Chondrocyte (in vitro differentiated cells): ENCODE results near the gene RASL10A. TPM values are rescaled to one million over a fixed set of nuclear protein-coding genes. Genes with fewer than 3 reads are reported as not detected.
"Not testable (repeated sequence)": the region's sequence is repeated elsewhere in the genome, so short reads cannot be mapped to it uniquely, and the experiment has no call there.

Experiments
- DNase-seq: peaks from one replicate; pipeline ENCODE4 v3.0.0; 2021; ENCODE audit warnings: mixed read lengths, low spot score
- H3K27ac Mint-ChIP-seq: one replicate; pipeline ENCODE4 v1.8.0; 2021; ENCODE audit warnings: mild to moderate bottlenecking, moderate library complexity, mixed read lengths; ENCODE audit not compliant: unreplicated experiment
- H3K27me3 Mint-ChIP-seq: 2 replicates; pipeline ENCODE4 v1.8.0; 2021; ENCODE audit warnings: low read depth, mixed read lengths
- H3K36me3 Mint-ChIP-seq: 2 replicates; pipeline ENCODE4 v1.8.0; 2021; ENCODE audit warnings: low read depth, mixed read lengths
- H3K4me1 Mint-ChIP-seq: 2 replicates; pipeline ENCODE4 v1.8.0; 2021; ENCODE audit warnings: low read depth, mild to moderate bottlenecking, mixed read lengths
- H3K4me3 Mint-ChIP-seq: one replicate; pipeline ENCODE4 v1.8.0; 2021; ENCODE audit warnings: mild to moderate bottlenecking, moderate library complexity, mixed read lengths; ENCODE audit not compliant: unreplicated experiment
- H3K9me3 Mint-ChIP-seq: 2 replicates; pipeline ENCODE4 v1.8.0; 2021; ENCODE audit warnings: low read depth, mixed read lengths
- CTCF ChIP-seq: fragments of 200-600 bp; sonication (generic); IDR thresholded peaks from 2 replicates; pipeline ENCODE4 v1.5.0; 2021; ENCODE audit warnings: antibody characterized with exemption, mild to moderate bottlenecking, moderate library complexity
- long read RNA-seq: library from polyadenylated mRNA; stranded (forward); transcript quantifications from one replicate; pipeline ENCODE4 v2.0.0, GENCODE V29; 2021
- total RNA-seq: library from RNA; stranded (reverse); gene quantifications from 3 replicates; pipeline ENCODE4 v1.2.1, GENCODE V29; 2021

RASL10A gene, protein sequence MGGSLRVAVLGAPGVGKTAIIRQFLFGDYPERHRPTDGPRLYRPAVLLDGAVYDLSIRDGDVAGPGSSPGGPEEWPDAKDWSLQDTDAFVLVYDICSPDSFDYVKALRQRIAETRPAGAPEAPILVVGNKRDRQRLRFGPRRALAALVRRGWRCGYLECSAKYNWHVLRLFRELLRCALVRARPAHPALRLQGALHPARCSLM
- 0.27 to 1.2 TPM (median 0.31 TPM) in 3 replicates for total RNA-seq
- long read RNA-seq, partial matches to known transcripts, result 0 of 1 reads
- long read RNA-seq, other reads (novel, unspliced or antisense), result 0 of 1 reads

- H3K4me1 Mint-ChIP-seq, result peaks cover 22% of the 10 kb centered on the region
- H3K27ac Mint-ChIP-seq, result no peak within 1 kb of the TSS
- peak; percentile 85 for DNase-seq
- H3K4me3 Mint-ChIP-seq, result peak within 1 kb of the TSS; percentile 49
- H3K9me3 Mint-ChIP-seq, result no peaks in the 10 kb centered on the region
- no peak for TF ChIP-seq CTCF
- peaks cover 14% of the 10 kb centered on the region for H3K27me3 Mint-ChIP-seq
- H3K36me3 Mint-ChIP-seq, result peaks cover 13% of the 10 kb centered on the region
Observed at GRCh38 chr22:29315286-29316140, at the start of gene RASL10A. RASL10A (minus strand) TSS chr22:29315697; CDS start chr22:29315246, 451 bp downstream.

GRCh38 chr22:29359469-29359868 lies 44.0 kb upstream of the RASL10A start:
- Mint-ChIP-seq H3K27me3 (no peaks in the 10 kb centered on the region), H3K4me3 (no peak overlapping the region), H3K9me3 (no peaks in the 10 kb centered on the region), H3K27ac (no peak overlapping the region), H3K4me1 (no peaks in the 10 kb centered on the region), H3K36me3 (peaks cover 7% of the 10 kb centered on the region)
- DNase-seq, result no peak
- TF ChIP-seq CTCF, result peak; percentile 82

DNA sequence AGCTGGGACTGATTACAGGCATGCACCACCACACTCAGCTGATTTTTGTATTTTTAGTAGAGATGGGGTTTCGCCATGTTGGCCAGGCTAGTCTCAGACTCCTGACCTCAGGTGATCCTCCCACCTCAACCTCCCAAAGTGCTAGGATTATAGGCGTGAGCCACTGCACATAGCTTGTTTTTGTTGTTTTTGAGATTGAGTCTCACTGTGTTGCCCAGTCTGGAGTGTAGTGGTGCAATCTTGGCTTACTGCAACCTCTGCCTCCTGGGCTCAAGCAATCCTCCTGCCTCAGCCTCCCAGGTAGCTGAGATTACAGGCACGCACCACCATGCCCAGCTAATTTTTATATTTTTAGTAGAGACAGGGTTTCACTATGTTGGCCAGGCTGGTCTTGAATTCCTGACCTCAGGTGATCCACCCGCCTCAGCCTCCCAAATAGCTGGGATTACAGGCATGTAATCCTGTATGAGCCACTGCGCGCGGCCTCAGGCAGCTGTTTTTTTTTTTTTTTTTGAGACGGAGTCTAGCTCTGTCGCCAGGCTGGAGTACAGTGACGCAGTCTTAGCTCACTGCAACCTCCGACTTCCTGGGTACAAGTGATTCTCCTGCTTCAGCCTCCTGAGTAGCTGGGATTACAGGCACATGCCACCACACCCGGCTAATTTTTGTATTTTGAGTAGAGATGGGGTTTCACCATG lies 41.8 kb upstream of the RASL10A start:
- not testable (repeated sequence) for H3K9me3 Mint-ChIP-seq, H3K27me3 Mint-ChIP-seq, H3K4me1 Mint-ChIP-seq, DNase-seq, H3K27ac Mint-ChIP-seq, H3K4me3 Mint-ChIP-seq
- H3K36me3 Mint-ChIP-seq, result peaks cover 13% of the 10 kb centered on the region

DNA sequence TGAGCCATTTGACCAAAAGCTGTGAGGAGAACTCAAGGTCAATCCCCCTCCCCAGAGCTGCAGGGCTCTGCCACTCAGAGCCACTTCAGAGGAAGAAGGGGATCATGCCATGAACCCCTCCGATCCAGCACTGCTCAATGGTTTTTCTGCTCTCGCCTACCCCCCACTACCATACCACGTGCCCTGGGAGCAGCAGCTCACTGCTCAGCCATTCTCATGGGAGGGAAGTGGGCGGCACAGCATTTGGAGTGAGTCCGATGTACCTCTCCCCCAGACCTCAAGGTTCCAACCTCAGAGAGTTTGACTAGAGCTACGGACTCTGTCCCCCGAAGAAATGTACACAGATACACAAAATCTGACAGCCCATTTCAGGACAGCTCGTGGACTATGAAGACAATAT lies 38.4 kb upstream of the RASL10A start:
- H3K27ac Mint-ChIP-seq, result no peak overlapping the region
- no peak for DNase-seq
- H3K4me3 Mint-ChIP-seq, result no peak overlapping the region
- TF ChIP-seq CTCF, result no peak
- H3K27me3 Mint-ChIP-seq, result no peaks in the 10 kb centered on the region
- peaks cover 33% of the 10 kb centered on the region for H3K36me3 Mint-ChIP-seq
- H3K9me3 Mint-ChIP-seq, result no peaks in the 10 kb centered on the region
- no peaks in the 10 kb centered on the region for H3K4me1 Mint-ChIP-seq

GRCh38 chr22:29353286-29353685 lies 37.8 kb upstream of the RASL10A start:
- H3K4me1 Mint-ChIP-seq, result no peaks in the 10 kb centered on the region
- H3K9me3 Mint-ChIP-seq, result no peaks in the 10 kb centered on the region
- H3K36me3 Mint-ChIP-seq, result peaks cover 35% of the 10 kb centered on the region
- H3K27me3 Mint-ChIP-seq, result no peaks in the 10 kb centered on the region
- no peak for TF ChIP-seq CTCF
- H3K4me3 Mint-ChIP-seq, result no peak overlapping the region
- no peak for DNase-seq
- no peak overlapping the region for H3K27ac Mint-ChIP-seq
